K562 (cell line): ENCODE measurements around the gene NACC1. TPM values are rescaled to one million over a fixed set of nuclear protein-coding genes. Genes with fewer than 3 reads are reported as not detected.

ENCODE experiments used
- ATF4 ChIP-seq: fragments of 450-650 bp; formaldehyde crosslinking; IDR thresholded peaks from 2 replicates; pipeline ENCODE4 v1.4.0; 2022; ENCODE audit warnings: mild to moderate bottlenecking, moderate library complexity
- CBX5 ChIP-seq: IDR thresholded peaks from 2 replicates; pipeline ENCODE4 v1.6.1; 2014; ENCODE audit warnings: low read depth, borderline replicate concordance
- CBX8 ChIP-seq: fragments of 200-600 bp; sonication (generic); IDR thresholded peaks from 2 replicates; pipeline ENCODE4 v1.6.1; 2012; ENCODE audit warnings: borderline replicate concordance, mixed run types, low read depth, mild to moderate bottlenecking, moderate library complexity, mixed read lengths, low read length, control low read depth, inconsistent platforms; ENCODE audit not compliant: poor library complexity, severe bottlenecking; ENCODE audit errors: extremely low read depth
- CHD7 ChIP-seq: fragments of 200-600 bp; sonication (generic); IDR thresholded peaks from one replicate; pipeline ENCODE4 v1.6.1; 2012; ENCODE audit warnings: mild to moderate bottlenecking, low read depth, low read length, inconsistent platforms
- FOSL1 ChIP-seq: fragments of 200-800 bp; sonication (Bioruptor generic); conservative IDR thresholded peaks from 2 replicates; pipeline ENCODE4 v1.6.1; 2016; ENCODE audit warnings: missing genetic modification characterization, missing compliant biosample characterization
- RBM17 ChIP-seq: fragments of 200-400 bp; formaldehyde crosslinking; IDR thresholded peaks from 2 replicates; pipeline ENCODE4 v1.6.1; 2017; ENCODE audit warnings: low read depth, mild to moderate bottlenecking, low read length, borderline replicate concordance
- ZFP1 ChIP-seq: fragments of 450-650 bp; formaldehyde crosslinking; IDR thresholded peaks from 2 replicates; pipeline ENCODE4 v1.4.0; 2020; ENCODE audit warnings: mild to moderate bottlenecking, mixed read lengths
- ZNF274 ChIP-seq: IDR thresholded peaks from 2 replicates; pipeline ENCODE4 v1.6.1; 2011; ENCODE audit warnings: low read depth, mild to moderate bottlenecking, low read length, moderate library complexity, borderline replicate concordance
- ZNF766 ChIP-seq: fragments of 200-800 bp; sonication (Bioruptor generic); conservative IDR thresholded peaks from 2 replicates; pipeline ENCODE4 v1.6.1; 2016; ENCODE audit warnings: missing genetic modification characterization, missing compliant biosample characterization
- polyA plus RNA-seq, 8 experiments: library from polyadenylated mRNA; depleted of rRNA in 4 of 8; stranded (reverse) in 5 of 8; unstranded in 3 of 8; fragments of >200 nt; fragmentation: Nextera tagmentation in 2 of 8; fragmentation: Illumina TruSeq in 1 of 8; extraction: Ambion mirVana in 2 of 8; extraction: Trizol in 1 of 8; gene quantifications; 2 replicates each; pipeline versions ENCODE4 v1.2.1 to v1.2.3, GENCODE V29; 2011 to 2014; ENCODE audit warnings: inconsistent platforms in 1 of 8, missing spikeins in 1 of 8
- total RNA-seq, 7 experiments: library from RNA; depleted of rRNA in 6 of 7; stranded (reverse); fragments of >200 nt in 6 of 7; fragmentation: Illumina TruSeq in 2 of 7; extraction: Trizol in 2 of 7; gene quantifications; 2 replicates each; pipeline versions ENCODE4 v1.2.1 to v1.2.3, GENCODE V29; 2011 to 2021; ENCODE audit warnings: low replicate concordance in 1 of 7

Gene NACC1
- total and polyA plus RNA-seq, 9 of the 15 experiments (the other 6 are each of a cell fraction or from before 2014, with no cell fraction given), result 0.04 to 96.6 (median 25.8) TPM

GRCh38 chr19:13118424-13119193 is 545 bp downstream of the NACC1 start (continued):
- TF ChIP-seq ATF4 (CRISPR knock-in tag), result no peak
- TF ChIP-seq ZFP1 (CRISPR knock-in tag), result no peak
- no peak for TF ChIP-seq CBX8
- TF ChIP-seq RBM17, result no peak
- no peak for TF ChIP-seq CHD7
- no peak for TF ChIP-seq FOSL1 (tag)
- no peak for TF ChIP-seq CBX5
- no peak for TF ChIP-seq ZNF274
- no peak for TF ChIP-seq ZNF766
